Stimulated activated CD4-positive, alpha-beta T cell treated with anti-CD3 and anti-CD28 coated beads, Interleukin-1b, Interleukin-23, amount 100 ng/mL, for 1 hour (primary cell): Measurements from ENCODE around the gene GTF2IRD1.
"Not testable (repeated sequence)": the region's sequence is repeated elsewhere in the genome, so short reads cannot be mapped to it uniquely, and the experiment has no call there.

Experiments
- DNase-seq, 2 donors: peaks; one replicate each; pipeline ENCODE4 v3.0.0-alpha.2; 2020; ENCODE audit warnings: low read depth in 2 of 2

The GTF2IRD1 gene

DNA sequence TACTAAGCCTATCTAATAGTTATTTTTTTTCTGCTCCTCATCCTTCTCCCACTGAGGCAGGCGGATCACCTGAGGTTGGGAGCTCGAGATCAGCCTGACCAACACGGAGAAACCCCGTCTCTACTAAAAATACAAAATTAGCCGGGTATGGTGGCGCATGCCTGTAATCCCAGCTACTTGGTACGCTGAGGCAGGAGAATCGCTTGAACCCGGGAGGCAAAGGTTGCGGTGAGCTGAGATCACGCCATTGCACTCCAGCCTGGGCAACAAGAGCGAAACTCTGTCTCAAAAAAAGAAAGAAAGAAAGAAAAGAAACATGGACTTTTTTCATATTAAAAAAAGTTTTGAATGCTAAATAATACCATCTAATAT is 197.4 kb downstream of the GTF2IRD1 start:
- not testable (repeated sequence) for DNase-seq
